ENCODE data around the gene COL9A1. TPM values are rescaled to one million over a fixed set of nuclear protein-coding genes. Genes with fewer than 3 reads are reported as not detected.

COL9A1 gene
- polyA plus RNA-seq, 2 of the 4 experiments (the other 2 are of a cell fraction) = 0.03 TPM; not detected in 1

DNA sequence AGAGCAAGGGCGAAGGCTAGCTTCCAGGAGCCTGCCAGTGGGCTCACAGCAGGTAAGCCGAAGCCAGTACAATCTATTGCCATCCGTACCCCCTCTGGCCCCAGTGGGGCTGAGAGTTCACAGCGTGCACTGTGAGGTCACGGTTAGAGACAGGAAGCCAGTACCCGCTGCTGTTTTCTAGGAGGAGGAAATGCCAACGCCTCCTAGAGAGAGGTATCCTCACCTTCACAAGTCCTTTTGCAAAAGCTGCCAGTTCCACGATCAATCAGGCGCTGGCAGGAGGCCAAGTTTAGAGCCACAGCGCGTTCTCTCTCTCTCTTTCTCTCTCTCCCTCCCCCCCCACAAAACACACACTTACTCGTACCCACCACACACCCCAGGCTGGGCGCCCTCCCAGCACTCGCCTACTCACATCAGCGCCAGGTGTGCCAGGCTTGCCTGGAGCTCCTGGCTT, 22.5 kb downstream of the COL9A1 start:
- WGBS (ENCODE audit: missing lambda C conversion rate) = 24% methylated on average over 11 of the region's 15 CpGs
- Histone ChIP-seq H3K4me1 (no peaks in the 10 kb centered on the region), H3K4me3 (no peak overlapping the region), H3K9me3 (no peaks in the 10 kb centered on the region), H3K27ac (no peak overlapping the region), H3K4me2 (no peak overlapping the region)
- FAIRE-seq (no peak), ATAC-seq (no peak), DNase-seq (ENCODE audit: low read depth in 1 of 2, low spot score in 1 of 2) (no peak)
- ChIA-PET POLR2A (no interaction called here), CTCF (no interaction called here)
- TF ChIP-seq EHMT2 (IDR thresholded peaks at IDR 0.05; ENCODE audit: low read depth) (no peak), RFX5 (IDR thresholded peaks at IDR 0.05) (no peak), CHD2 (IDR thresholded peaks at IDR 0.05; ENCODE audit: low read length, partially characterized antibody) (no peak), TP53 (CRISPR knock-in tag; IDR thresholded peaks at IDR 0.05) (no peak), CBX2 (IDR thresholded peaks at IDR 0.05; ENCODE audit: borderline replicate concordance, low read depth) (no peak), CEBPB (IDR thresholded peaks at IDR 0.05) (no peak), EHF (CRISPR knock-in tag; IDR thresholded peaks at IDR 0.05) (no peak), SMC3 (IDR thresholded peaks at IDR 0.05) (no peak), JUN (IDR thresholded peaks at IDR 0.05) (no peak), MAZ (IDR thresholded peaks at IDR 0.05; ENCODE audit: borderline replicate concordance, low read depth, low read length) (no peak), CBX8 (IDR thresholded peaks at IDR 0.05) (no peak), FOXS1 (CRISPR knock-in tag; IDR thresholded peaks at IDR 0.05) (no peak), FOSL2 (IDR thresholded peaks at IDR 0.05) (no peak), FOSL2 (CRISPR knock-in tag; IDR thresholded peaks at IDR 0.05) (no peak), JUNB (IDR thresholded peaks at IDR 0.05) (no peak), RAD21 (conservative IDR thresholded peaks at IDR 0.05 in 1 of 2, IDR thresholded peaks at IDR 0.05 in 1 of 2) (no peak)
- TF ChIP-seq, protein P1, sequence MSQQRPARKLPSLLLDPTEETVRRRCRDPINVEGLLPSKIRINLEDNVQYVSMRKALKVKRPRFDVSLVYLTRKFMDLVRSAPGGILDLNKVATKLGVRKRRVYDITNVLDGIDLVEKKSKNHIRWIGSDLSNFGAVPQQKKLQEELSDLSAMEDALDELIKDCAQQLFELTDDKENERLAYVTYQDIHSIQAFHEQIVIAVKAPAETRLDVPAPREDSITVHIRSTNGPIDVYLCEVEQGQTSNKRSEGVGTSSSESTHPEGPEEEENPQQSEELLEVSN (IDR thresholded peaks at IDR 0.05; ENCODE audit: borderline replicate concordance, low read depth) = no peak
- TF ChIP-seq, protein P2, sequence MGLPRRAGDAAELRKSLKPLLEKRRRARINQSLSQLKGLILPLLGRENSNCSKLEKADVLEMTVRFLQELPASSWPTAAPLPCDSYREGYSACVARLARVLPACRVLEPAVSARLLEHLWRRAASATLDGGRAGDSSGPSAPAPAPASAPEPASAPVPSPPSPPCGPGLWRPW (IDR thresholded peaks at IDR 0.05) = no peak

DNA sequence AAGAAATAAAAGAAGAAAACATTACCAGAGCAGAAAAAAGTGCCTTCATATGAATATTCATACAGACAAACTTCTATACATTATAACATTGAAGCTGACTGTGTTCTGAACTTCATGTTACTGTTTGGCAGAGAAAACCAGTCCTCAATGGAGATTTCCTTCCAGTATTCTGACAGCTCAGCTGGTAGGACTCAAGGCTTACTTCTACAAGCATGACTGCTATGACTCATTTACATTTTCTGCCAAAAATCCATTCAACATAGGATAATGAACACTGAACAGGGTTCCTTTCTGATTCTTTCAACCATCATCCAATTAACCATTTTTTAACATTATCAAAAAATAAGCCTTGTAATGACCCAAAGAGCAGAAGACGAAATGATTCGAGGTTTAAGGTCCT, 25.4 kb downstream of the COL9A1 start:
- POLR2A ChIA-PET = no interaction called here

More for the DNA sequence above, 25.4 kb downstream of the COL9A1 start:
- TF ChIP-seq JUN (IDR thresholded peaks at IDR 0.05) = no peak
- no peak for TF ChIP-seq CHD2 (IDR thresholded peaks at IDR 0.05; ENCODE audit: low read length, partially characterized antibody)
- no peak for TF ChIP-seq KDM5A (IDR thresholded peaks at IDR 0.05)
- TF ChIP-seq MAFK (IDR thresholded peaks at IDR 0.05; ENCODE audit: partially characterized antibody) = no peak
- TF ChIP-seq, protein P3, sequence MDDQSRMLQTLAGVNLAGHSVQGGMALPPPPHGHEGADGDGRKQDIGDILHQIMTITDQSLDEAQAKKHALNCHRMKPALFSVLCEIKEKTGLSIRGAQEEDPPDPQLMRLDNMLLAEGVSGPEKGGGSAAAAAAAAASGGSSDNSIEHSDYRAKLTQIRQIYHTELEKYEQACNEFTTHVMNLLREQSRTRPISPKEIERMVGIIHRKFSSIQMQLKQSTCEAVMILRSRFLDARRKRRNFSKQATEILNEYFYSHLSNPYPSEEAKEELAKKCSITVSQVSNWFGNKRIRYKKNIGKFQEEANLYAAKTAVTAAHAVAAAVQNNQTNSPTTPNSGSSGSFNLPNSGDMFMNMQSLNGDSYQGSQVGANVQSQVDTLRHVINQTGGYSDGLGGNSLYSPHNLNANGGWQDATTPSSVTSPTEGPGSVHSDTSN (IDR thresholded peaks at IDR 0.05) = no peak
- TF ChIP-seq SMC3 (IDR thresholded peaks at IDR 0.05) = no peak
- no peak for TF ChIP-seq NPAS2 (CRISPR knock-in tag; IDR thresholded peaks at IDR 0.05; ENCODE audit: borderline replicate concordance)
- no peak for TF ChIP-seq HOXB13 (CRISPR knock-in tag; IDR thresholded peaks at IDR 0.05; ENCODE audit: low read depth)
- no peak for TF ChIP-seq EP300 (IDR thresholded peaks at IDR 0.05)
- TF ChIP-seq, protein P4, sequence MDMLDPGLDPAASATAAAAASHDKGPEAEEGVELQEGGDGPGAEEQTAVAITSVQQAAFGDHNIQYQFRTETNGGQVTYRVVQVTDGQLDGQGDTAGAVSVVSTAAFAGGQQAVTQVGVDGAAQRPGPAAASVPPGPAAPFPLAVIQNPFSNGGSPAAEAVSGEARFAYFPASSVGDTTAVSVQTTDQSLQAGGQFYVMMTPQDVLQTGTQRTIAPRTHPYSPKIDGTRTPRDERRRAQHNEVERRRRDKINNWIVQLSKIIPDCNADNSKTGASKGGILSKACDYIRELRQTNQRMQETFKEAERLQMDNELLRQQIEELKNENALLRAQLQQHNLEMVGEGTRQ (IDR thresholded peaks at IDR 0.05) = no peak
- TF ChIP-seq, protein P5, sequence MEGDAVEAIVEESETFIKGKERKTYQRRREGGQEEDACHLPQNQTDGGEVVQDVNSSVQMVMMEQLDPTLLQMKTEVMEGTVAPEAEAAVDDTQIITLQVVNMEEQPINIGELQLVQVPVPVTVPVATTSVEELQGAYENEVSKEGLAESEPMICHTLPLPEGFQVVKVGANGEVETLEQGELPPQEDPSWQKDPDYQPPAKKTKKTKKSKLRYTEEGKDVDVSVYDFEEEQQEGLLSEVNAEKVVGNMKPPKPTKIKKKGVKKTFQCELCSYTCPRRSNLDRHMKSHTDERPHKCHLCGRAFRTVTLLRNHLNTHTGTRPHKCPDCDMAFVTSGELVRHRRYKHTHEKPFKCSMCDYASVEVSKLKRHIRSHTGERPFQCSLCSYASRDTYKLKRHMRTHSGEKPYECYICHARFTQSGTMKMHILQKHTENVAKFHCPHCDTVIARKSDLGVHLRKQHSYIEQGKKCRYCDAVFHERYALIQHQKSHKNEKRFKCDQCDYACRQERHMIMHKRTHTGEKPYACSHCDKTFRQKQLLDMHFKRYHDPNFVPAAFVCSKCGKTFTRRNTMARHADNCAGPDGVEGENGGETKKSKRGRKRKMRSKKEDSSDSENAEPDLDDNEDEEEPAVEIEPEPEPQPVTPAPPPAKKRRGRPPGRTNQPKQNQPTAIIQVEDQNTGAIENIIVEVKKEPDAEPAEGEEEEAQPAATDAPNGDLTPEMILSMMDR (IDR thresholded peaks at IDR 0.05) = no peak
- TF ChIP-seq RCOR1 (IDR thresholded peaks at IDR 0.05; ENCODE audit: low read depth, low read length) = no peak
- TF ChIP-seq HOXA7 (CRISPR knock-in tag; IDR thresholded peaks at IDR 0.05) = no peak
- TF ChIP-seq GATA3 (IDR thresholded peaks at IDR 0.05; ENCODE audit: borderline replicate concordance) = no peak
- TF ChIP-seq, protein P6, sequence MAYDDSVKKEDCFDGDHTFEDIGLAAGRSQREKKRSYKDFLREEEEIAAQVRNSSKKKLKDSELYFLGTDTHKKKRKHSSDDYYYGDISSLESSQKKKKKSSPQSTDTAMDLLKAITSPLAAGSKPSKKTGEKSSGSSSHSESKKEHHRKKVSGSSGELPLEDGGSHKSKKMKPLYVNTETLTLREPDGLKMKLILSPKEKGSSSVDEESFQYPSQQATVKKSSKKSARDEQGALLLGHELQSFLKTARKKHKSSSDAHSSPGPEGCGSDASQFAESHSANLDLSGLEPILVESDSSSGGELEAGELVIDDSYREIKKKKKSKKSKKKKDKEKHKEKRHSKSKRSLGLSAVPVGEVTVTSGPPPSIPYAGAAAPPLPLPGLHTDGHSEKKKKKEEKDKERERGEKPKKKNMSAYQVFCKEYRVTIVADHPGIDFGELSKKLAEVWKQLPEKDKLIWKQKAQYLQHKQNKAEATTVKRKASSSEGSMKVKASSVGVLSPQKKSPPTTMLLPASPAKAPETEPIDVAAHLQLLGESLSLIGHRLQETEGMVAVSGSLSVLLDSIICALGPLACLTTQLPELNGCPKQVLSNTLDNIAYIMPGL (CRISPR knock-in tag; IDR thresholded peaks at IDR 0.05; ENCODE audit: borderline replicate concordance) = no peak
- no peak for TF ChIP-seq ZFP36 (IDR thresholded peaks at IDR 0.05; ENCODE audit: borderline replicate concordance, partially characterized antibody)
- TF ChIP-seq POLR2A (IDR thresholded peaks at IDR 0.05; ENCODE audit: low read length) = no peak
- TF ChIP-seq ZSCAN20 (CRISPR knock-in tag; IDR thresholded peaks at IDR 0.05) = no peak
- TF ChIP-seq, protein P7, sequence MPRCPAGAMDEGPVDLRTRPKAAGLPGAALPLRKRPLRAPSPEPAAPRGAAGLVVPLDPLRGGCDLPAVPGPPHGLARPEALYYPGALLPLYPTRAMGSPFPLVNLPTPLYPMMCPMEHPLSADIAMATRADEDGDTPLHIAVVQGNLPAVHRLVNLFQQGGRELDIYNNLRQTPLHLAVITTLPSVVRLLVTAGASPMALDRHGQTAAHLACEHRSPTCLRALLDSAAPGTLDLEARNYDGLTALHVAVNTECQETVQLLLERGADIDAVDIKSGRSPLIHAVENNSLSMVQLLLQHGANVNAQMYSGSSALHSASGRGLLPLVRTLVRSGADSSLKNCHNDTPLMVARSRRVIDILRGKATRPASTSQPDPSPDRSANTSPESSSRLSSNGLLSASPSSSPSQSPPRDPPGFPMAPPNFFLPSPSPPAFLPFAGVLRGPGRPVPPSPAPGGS (IDR thresholded peaks at IDR 0.05) = no peak
- Histone ChIP-seq H3K4me1 (no peaks in the 10 kb centered on the region), H3K4me3 (no peak overlapping the region), H3K4me2 (no peak overlapping the region), H3K9me3 (no peaks in the 10 kb centered on the region), H3K27ac (no peak overlapping the region)
- ATAC-seq (no peak), FAIRE-seq (no peak), DNase-seq (ENCODE audit: low read depth in 1 of 2, low spot score in 1 of 2) (no peak)
- CTCF ChIA-PET = no interaction called here
- 0% methylated on average over 2 of the region's 2 CpGs for WGBS (ENCODE audit: missing lambda C conversion rate)
